Measurements from ENCODE around the gene RAB42.
"Not testable (repeated sequence)": the region's sequence is repeated elsewhere in the genome, so short reads cannot be mapped to it uniquely, and the experiment has no call there.

The RAB42 gene

GRCh38 chr1:28586585-28587391 is 5.3 kb upstream of the RAB42 start:
- DNase-seq = not testable (repeated sequence)

GRCh38 chr1:28592321-28593071 is 431 bp downstream of the RAB42 start:
- DNase-seq = no peak

GRCh38 chr1:28593988-28594356 is 1.9 kb downstream of the RAB42 start:
- not testable (repeated sequence) for DNase-seq

GRCh38 chr1:28594686-28595411 is 2.8 kb downstream of the RAB42 start:
- not testable (repeated sequence) for DNase-seq

GRCh38 chr1:28595412-28596191 is 3.5 kb downstream of the RAB42 start:
- no peak for DNase-seq

GRCh38 chr1:28596276-28596675 is 4.2 kb downstream of the RAB42 start:
- not testable (repeated sequence) for DNase-seq

- DNase-seq = no peak
Observed at GRCh38 chr1:28601696-28602095, 9.6 kb downstream of the RAB42 start.

GRCh38 chr1:28602536-28603439 is 10.7 kb downstream of the RAB42 start:
- peak in 1 of 2 experiments; percentile 53 for DNase-seq

- no peak for DNase-seq
Observed at GRCh38 chr1:28604411-28604810, 12.3 kb downstream of the RAB42 start.

GRCh38 chr1:28604962-28605361 is 12.9 kb downstream of the RAB42 start:
- no peak for DNase-seq

- no peak for DNase-seq
Observed at GRCh38 chr1:28606771-28607170, 14.7 kb downstream of the RAB42 start.

- DNase-seq = no peak
Observed at GRCh38 chr1:28613175-28613574, 21.1 kb downstream of the RAB42 start.

GRCh38 chr1:28631713-28632112 is 39.6 kb downstream of the RAB42 start:
- DNase-seq = no peak

- DNase-seq = no peak
Observed at GRCh38 chr1:28632560-28632959, 40.5 kb downstream of the RAB42 start.

- no peak for DNase-seq
Observed at GRCh38 chr1:28640766-28641165, 48.7 kb downstream of the RAB42 start.

- DNase-seq = no peak
Observed at GRCh38 chr1:28642056-28642846, 50.2 kb downstream of the RAB42 start.

GRCh38 chr1:28642847-28643635 is 51.0 kb downstream of the RAB42 start, which contains the start of gene TAF12:
TSS of gene TAF12 (minus strand) at chr1:28643067. CDS start at chr1:28622081, 20,986 bp downstream.
- peak; percentile 79 to 94 for DNase-seq

- no peak for DNase-seq
Observed at GRCh38 chr1:28644494-28644893, 52.4 kb downstream of the RAB42 start.

Data from NCI-H1930 (cell line).